ENCODE data around the gene TNK1.
A peak's percentile ranks its signal among the peaks of the same experiment; 100 is the strongest.

The TNK1 gene

DNA sequence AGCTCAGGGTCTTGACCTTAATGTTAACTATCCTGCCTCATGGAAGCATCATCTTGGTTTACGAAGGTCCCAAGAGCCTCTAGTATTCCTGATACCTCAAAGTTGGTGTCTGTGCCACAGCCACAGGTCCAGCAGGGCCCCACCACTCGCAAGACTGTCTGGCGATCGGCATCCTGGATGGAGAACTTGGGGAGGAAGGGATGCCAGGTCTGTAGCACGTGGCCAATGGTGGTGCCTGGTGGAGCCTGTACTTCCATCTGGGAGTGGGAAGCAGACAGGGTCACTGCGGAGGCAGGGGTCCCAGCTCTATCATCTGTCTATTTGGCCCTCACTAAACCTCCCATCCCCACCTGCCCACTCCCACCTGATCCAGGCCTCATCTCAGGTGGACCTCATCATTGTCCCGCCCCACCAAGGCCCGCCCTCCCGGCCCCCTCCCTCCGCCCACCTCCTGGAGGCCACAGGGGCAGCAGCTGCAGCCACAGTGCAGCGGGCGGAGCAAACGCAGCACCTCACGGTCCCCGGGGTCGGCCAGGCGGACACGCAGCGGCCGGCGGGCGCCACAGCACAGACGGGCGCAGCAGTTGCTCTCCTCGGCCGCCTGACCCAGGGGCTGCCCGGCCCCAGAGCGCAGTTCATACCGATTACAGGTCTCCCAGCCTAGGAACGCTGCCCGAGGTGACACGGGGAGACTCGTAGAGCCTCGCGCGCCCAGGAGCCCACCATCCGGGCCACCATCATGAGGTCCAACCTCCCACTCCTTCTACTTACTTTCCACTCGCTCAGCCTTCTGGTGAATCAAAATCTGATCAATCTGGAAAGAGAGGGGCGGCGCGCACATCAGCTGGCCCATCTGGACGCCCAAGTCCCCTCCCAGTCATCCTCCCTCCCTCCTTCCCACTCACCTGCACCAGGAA lies 12.1 kb downstream of the TNK1 start:
- no peak for DNase-seq

DNA sequence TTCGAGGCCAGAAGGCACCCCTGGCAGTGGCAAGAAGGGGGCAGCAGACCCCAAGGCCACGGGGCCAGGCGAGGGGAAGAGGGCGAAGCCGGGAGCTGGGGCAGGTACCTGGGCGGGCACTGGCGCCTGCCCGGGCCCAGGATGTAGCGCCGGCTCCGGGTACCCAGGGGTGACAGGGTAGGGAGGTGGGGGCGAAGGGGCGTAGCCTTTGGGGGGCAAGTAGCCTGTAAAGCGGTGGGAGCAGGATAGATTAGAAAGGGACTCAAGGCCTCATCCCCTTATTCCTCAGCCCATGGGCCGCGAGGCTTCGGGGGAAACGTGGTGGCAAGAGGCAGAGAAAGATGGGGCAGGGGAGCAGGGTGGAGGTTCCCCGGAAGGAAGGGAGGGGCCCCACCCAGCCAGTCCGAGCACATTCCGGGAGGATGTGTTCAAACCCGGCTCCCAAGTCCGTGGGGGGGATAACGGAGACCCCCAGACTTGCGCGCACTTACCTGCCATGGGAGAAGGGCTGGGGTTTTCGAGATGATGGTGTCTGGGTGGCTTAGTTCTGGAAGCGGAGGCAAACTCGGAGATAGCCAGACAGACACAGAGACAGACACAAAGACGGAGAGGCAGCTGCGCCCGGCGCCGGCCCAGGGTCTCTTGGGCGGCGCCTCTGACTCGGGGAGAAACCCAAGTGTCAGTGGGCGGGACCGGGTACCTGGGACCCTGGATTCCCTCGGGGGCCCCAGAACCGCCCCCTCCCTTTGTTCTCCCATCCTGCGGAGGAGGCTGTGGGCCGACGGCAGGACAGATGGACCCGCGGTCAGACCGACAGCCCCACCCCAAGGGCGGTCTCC lies 12.9 kb downstream of the TNK1 start:
- DNase-seq, result no peak

DNA sequence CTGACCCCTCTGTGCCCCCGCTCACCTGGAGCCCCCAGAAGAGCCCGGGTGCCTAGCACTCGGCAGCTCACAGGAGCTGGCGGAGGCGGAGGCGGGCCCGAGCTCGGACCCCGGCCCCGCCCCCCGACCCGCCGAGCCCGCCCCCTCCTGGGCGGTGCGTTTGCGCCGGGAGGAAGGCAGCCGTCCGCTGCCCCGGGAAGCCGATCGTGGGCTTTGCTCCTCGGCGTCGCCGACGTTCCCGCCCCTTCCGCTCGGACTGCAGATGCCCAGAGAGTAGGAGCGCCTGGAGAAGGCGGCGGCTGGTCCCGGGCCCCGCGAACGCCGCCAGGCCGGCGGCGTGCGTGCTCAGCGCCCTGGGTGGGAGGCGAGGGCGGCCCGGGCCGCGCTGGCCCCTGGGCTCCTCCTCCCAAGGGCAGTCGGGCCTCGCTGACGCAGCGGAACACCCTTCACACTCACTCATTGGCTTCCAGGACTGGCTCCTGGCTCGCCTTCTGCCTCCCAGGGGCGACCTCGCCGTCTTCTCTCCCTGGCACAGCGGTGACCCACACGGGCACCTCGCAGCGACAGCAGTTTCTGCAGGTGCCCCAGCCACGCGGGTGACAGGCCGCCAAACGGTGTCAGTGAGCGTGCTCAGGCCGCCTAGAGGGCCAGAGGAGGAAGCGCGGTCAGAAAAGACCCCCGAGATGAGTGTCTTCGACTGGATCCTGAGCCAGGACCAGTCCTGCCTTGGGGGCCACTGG lies 13.7 kb downstream of the TNK1 start, which contains the start of gene PLSCR3:
Gene PLSCR3, minus strand, starts transcription at position 74 of the 740 bp plus-strand sequence. CDS start 415 bp downstream, outside the sequence.
- DNase-seq, result peak; percentile 69 to 76

DNA sequence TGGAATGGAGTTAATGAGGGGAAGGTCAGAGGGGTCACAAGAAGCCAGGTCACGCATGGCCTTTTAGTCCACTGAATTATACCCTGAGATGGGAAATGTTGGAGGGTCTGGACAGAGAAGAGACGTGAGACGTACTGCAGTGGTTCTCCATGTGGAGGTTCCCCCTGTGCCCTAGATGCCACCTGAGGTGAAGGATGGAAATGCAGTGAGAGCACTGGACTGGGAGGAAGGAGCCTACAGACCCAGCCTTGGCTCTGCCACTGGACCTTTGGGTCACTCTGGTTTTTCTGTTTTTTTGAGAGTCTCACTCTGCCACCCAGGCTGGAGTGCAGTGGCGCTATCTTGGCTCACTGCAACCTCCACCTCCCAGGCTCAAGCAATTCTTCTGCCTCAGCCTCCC lies 15.3 kb downstream of the TNK1 start:
- no peak for DNase-seq

DNA sequence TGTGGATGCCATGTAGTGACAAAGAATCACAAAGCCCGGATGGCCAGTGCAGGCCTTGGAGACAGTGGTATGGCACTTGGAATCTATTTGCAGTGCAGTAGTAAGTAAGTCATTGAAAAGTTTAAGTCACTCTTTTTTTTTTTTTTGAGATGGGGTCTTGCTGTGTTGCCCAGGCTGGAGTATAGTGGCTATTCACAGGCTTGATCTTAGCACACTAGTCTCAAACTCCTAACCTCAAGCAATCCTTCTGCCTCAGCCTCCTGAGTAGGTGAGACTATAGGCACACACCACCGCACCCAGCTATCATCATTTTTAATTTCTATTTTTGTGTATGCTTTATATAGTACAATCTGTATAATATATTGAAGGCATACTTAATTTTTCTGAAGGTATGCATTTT lies 17.7 kb downstream of the TNK1 start:
- no peak for DNase-seq

DNA sequence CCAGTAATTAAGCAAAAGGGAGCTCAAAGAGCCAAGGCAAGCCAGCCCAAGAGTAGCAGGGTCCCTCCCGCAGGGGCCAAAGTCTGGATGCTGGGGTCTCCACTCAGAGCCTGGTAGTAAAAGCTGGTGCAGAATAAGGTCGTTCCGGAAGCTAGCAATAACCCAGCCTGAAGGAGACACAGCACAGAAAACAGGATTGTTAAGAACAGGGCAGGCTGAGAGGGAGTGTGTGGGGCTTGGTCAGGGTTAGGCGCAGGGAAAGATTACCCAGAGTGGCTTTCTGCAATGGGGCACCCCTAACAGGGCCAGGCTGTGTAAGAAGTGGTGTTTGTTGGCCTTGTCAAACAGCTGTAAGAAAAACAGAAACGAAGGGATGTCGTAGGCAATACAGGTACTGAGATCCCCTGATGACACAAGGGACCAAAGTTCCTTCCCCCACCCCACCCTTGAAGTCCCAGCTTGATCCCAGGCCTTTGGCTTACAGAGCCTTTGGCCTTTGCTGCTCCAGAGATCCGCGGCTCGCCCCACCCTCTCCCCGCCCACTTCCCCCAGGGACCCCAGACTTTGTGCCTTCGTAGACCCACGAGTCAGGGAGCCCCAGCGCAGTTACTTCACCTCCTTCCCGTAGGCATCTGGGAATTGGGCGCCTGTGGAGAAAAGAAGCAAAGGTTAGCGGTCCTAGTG lies 22.3 kb downstream of the TNK1 start:
- DNase-seq, result peak in 1 of 2 donors; percentile 2

DNA sequence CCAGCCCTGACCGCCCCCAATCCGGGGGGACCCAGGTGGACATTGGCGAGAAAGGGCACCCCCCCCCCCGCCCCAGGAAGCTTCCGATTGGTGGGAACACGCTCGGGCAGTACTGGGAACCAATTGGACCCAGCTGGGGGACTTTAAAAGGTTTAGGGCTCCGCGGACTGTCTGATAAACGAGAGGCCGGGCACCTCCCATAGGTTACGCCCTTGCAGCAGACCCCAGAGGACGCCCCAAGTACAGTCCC lies 22.8 kb downstream of the TNK1 start:
- no peak for DNase-seq

DNA sequence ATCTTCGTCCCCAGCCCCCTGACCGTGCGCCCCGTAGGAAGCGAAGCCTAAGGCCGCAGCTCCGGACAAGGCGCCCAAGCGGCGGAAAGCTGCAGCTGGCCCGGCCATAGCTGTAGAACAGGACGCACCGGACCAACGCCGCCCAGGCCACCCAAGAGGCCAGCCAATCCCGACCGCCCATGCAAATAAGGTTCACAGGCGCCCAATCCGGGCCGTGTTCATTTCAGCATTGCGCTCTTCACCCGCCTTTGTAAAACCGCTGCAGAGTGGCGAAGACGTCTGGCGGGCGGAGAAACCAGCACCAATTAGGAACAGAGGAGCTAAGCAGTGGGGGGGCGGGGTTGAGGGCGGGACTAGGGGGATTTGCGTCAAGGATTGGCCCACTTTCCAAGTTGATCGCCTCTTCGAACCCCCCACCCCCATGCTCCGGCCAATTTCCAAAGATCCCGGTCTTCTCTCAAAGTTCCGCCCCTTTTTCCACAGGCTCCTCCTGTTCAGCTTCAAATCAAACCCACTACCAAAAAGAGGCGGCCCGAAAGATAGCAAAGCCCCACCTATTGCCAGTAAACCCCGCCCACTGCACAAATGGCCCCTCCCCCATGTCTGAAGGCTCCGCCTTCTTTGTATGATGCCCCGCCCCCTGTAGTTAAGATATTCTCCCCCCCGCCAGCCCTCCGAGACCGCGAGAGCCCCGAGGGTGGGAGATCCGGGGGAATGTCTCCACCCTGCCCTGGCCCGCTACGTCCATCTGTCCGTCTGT lies 23.3 kb downstream of the TNK1 start, which contains the start of gene TMEM256:
Gene TMEM256, minus strand, starts transcription at position 121 of the 760 bp plus-strand sequence. Its CDS starts 13 bp downstream, at position 108.
- peak; percentile 99 for DNase-seq

DNA sequence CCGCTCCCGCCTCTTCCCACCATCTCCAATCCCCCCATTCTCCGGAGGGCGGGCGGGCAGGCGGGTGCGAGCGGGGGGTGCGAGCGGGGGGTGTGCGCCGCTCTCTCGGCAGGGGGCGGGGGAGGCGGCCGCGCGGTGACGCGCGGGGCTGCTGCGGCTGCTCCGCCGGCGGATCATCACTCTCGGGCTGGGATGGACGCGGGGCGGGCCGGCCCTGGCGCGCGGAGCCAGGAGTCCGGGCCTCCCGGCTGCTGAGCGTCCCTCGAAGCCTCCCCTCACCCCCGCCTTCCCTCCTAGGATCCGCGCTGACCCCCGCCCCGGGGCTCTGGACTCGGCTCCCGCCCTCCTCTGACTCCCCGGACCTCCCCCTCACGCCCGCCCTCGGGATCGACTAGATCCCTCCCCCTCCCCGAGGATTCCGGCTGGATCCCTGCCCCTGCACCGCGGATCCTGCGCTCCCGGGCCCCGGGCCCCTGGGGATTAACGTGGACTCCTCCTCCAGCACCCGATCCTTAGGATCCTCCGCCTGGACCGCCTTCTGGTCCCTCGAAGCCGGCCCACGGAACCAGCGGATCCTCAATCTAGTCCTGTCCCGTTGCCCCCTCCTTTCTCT lies 24.0 kb downstream of the TNK1 start:
- DNase-seq, result no peak

DNA sequence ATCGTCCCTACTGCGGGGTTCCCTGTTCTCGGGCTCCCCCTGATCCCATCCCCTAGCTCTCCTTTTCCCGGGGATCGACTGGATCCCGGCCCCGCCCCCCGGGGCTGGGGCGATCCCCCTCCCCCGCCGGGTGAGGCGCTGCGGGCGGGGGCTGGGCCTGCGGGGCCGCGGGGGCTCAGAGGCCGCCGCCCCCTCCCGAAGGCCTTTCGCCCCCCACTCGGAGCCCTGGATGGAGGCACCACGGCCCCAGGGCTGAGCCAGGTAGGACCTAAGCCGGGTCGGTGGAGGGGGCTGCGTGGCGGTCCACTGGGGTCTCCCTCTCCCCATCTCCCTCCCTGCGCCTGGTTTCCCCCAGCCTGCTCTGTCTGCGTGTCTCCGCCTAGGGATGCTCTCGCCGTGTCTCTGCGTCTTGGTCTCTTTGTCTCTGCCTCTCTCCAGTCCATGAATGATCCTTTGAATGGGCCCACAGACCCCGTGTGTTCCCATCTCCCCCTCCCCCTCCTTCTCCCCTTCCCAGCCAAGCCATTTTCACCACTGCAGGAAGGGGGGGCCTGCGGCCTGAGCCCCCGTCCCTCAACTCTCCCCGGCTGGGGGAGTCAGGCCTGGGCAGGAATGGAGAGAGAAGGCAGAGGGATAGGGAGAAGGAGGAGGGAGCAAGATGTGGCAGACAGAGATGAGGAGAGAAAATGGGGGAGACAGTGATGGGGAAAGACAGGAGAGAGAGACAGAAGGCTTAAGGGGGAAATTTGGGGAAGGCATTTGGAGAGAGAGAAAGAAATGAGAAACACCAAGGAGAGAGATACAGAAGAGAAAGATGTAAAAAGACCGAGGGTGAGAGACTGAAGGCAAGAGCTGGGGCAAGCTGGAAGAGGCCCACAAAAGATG lies 24.7 kb downstream of the TNK1 start:
- DNase-seq, result no peak

DNA sequence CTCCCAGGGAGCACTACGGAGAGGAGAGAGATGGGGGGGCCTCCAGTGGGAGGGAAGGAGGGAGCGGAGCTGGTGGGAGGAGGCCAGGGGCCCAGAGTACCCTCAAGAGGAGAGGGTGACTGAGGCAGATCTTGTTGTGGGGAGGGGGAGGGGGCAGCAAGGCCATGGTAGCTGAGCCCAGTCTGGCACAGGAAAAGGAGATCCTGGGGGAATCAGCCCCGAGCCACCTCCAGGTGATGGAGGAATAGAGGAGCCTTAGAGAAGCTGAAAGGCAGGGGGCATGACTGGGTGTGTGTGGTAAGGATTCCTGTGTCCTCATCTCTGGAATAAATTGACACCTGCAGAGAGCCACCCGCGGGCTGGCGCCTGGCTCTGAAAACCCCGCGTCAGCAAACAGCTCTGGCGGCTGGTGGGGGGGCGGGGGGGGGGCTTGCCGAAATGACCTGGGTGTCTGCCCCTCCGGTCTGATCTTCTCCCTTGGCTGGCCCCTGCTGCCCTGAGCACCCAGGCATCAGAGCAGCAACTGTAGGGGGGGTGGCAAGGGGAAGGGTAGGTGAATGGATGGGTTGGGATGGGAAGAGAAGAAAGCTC lies 25.4 kb downstream of the TNK1 start:
- no peak for DNase-seq

DNA sequence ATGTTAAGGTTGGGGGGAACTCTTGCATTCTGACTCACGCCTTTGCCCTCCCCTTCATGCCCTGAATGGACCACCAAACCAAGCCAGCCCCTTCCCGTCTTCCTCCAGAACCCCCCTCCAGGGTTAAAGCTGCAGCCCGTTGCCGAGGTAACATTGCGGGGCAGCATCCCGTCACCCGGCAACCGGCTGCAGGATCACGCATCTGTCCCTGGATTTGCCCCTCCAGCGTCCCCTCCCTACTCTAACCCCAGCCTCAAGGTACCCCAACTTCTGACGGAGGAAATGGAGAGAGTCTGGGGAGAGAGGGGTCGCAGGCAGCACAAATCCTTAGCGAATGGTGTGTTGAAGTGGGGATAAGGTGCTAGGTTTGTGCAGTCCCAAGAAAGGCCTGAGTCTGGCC lies 26.2 kb downstream of the TNK1 start:
- no peak for DNase-seq

DNA sequence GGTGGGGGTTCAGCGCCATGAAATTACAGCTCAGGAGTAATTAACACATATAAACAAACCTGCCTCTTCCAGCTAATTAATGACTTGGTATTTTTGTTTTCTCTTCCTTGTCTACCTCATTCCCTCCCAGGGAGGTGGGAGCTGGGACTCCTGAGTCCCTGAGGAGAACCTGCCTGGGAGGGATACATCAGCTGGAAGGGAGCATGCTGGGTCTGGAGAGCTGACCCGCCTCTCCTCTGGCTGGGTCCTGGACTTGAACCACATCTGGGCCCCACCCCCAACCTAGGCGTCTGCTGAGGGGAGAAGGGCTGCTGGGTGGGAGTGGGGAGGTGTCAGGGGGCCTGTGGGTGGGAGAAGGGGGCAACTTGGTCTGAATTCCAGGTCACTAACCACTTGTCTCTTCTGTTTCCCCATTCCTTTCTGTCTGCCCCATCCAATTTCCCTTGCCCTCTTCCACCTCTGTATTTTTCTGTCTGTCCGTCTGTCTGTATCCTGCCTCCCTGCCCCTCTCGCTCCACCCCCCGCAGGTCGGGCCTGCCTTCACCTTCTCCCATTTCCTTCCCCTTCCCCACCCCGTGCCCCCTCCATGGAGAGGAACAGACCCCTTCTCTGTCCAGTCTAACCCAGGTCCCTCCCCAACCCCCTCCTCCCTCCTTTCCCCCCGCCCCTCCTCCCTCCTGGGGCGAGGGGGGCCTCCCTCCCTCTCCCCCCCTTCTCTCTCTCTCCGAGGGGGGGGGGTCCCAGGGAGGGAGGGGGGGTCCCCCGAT lies 26.8 kb downstream of the TNK1 start, which contains the start of gene NLGN2:
Gene NLGN2, plus strand, starts transcription at position 361 of the 767 bp plus-strand sequence. CDS start 411 bp downstream, outside the sequence.
- DNase-seq, result no peak

DNA sequence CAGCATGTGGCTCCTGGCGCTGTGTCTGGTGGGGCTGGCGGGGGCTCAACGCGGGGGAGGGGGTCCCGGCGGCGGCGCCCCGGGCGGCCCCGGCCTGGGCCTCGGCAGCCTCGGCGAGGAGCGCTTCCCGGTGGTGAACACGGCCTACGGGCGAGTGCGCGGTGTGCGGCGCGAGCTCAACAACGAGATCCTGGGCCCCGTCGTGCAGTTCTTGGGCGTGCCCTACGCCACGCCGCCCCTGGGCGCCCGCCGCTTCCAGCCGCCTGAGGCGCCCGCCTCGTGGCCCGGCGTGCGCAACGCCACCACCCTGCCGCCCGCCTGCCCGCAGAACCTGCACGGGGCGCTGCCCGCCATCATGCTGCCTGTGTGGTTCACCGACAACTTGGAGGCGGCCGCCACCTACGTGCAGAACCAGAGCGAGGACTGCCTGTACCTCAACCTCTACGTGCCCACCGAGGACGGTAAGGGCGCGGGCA lies 27.4 kb downstream of the TNK1 start:
- no peak for DNase-seq

DNA sequence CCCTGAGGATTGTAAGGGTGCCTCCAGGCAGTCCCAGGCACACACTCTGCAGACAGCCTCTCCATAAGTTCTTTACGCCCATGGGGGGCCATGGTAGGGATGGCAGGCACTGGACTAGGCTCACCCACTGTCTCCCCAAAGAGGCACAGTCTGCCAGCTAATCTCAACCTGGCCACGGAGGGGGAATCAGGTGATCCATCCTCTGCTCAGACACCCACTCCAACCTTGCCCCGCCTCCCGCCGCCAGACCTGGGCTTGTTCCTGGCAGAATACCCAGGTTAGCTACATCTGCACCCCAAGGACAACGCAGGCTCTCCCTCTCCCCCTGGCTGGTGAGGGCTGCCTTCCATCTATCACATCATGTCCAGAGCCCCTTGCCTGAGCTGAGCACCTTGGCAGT lies 28.0 kb downstream of the TNK1 start:
- no peak for DNase-seq

DNA sequence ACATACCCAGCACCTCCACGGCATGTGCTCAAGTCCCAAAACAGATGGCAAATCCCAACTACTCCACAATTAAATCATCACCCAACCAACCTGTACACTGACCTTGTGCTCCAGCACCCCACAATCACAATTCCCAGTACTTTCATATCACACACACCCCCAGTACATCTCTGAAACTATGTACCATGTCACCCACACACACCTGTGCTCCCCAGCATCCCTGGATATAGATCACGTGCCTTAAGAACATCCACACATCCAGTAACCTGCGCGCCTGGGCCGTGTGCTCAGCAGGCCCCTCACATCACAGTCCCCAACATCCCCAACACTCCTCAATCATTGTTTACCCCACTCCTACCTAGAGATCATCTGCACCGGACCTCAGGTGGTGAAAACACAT lies 28.8 kb downstream of the TNK1 start:
- no peak for DNase-seq

DNA sequence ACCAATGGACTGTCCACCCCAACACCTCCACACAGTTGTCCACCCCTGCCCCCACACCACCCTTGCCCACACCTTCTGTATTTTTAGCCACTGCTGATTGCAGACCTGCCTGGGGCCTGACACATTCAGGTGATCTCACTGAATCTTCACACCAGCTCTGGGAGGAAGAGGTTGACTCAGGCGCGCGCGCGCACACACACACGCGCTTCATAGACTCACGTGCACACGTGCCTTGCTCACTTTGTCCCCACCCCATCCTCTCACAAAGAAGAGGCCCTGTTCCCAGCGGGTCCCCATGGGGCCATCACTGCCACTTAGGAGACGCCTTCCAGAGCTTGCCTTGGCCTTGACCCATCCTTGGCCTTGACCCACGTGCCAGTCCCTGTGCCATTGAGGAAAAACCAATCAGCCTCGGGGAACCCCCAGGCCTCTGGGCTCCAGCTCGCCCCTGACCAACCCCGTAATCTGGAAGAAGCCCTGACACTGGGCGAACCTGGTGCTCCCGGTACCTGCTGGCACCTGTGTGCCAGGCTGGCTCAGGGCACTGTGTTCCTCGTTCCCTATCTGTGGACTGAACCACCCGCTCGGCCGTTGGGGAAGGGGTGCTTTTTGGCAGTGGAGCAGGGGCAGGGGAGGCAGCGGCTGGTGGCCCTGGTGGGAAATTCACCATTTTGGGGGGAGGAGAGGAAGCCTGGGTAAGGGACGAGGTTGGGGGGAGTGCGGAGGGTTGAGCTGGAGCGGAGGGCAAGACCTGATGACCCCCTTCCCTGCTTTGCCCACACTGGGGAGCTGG lies 29.9 kb downstream of the TNK1 start:
- no peak for DNase-seq

DNA sequence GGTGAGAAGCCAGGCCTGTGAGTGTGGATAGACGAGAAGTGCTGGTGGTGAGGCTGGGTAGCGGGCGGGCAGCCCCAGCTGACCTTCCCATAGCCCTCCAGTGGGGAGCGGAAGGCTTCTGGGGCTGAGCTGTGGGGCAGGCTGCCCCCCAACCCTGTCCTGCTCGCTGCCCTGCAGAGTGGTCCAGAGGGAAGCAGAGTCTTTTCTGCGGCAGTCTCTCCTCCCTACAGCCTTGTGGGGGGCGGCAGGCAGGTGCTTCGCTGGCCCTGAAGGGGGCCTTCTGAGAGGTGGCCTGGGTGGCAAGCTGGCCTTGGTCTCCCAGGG lies 30.5 kb downstream of the TNK1 start:
- no peak for DNase-seq

All from inflammatory macrophage treated with lipopolysaccharide for 1 hour (primary cell).